GM23338 (cell line): ENCODE data around the gene SND1.

Source experiments
- EZH2 ChIP-seq: fragments of 200-600 bp; sonication (generic); IDR thresholded peaks from one replicate; pipeline ENCODE4 v1.8.0; 2017; ENCODE audit warnings: antibody characterized with exemption, mild to moderate bottlenecking, low read depth; ENCODE audit not compliant: unreplicated experiment
- EZH2phosphoT487 ChIP-seq: fragments of 200-600 bp; sonication (generic); IDR thresholded peaks from one replicate; pipeline ENCODE4 v1.8.1; 2018; ENCODE audit warnings: antibody characterized with exemption; ENCODE audit not compliant: unreplicated experiment
- POLR2AphosphoS5 ChIP-seq: IDR thresholded peaks from 2 replicates; pipeline ENCODE4 v1.6.1; 2016; ENCODE audit warnings: antibody characterized with exemption, low read depth
- REST ChIP-seq: IDR thresholded peaks from one replicate; pipeline ENCODE4 v1.6.1; 2018; ENCODE audit warnings: antibody characterized with exemption; ENCODE audit not compliant: unreplicated experiment
- TF ChIP-seq, protein P1 (sequence below), 2 experiments: fragments of 200-600 bp in 1 of 2; sonication (generic) in 1 of 2; conservative IDR thresholded peaks; 2 replicates each; pipeline versions ENCODE4 v1.5.1 to v1.6.1; 2016 to 2017; ENCODE audit warnings: antibody characterized with exemption in 2 of 2, low read depth in 2 of 2, mild to moderate bottlenecking in 2 of 2, moderate library complexity in 1 of 2

GRCh38 chr7:128008744-128009143 is 356.8 kb downstream of the SND1 start:
- TF ChIP-seq EZH2 (no peak), POLR2AphosphoS5 (no peak), REST (no peak), EZH2phosphoT487 (no peak)
- TF ChIP-seq, protein P1, sequence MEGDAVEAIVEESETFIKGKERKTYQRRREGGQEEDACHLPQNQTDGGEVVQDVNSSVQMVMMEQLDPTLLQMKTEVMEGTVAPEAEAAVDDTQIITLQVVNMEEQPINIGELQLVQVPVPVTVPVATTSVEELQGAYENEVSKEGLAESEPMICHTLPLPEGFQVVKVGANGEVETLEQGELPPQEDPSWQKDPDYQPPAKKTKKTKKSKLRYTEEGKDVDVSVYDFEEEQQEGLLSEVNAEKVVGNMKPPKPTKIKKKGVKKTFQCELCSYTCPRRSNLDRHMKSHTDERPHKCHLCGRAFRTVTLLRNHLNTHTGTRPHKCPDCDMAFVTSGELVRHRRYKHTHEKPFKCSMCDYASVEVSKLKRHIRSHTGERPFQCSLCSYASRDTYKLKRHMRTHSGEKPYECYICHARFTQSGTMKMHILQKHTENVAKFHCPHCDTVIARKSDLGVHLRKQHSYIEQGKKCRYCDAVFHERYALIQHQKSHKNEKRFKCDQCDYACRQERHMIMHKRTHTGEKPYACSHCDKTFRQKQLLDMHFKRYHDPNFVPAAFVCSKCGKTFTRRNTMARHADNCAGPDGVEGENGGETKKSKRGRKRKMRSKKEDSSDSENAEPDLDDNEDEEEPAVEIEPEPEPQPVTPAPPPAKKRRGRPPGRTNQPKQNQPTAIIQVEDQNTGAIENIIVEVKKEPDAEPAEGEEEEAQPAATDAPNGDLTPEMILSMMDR (conservative IDR thresholded peaks at IDR 0.05; ENCODE audit: low read depth in 2 of 2): no peak
